HG02870 (cell line): ENCODE measurements around the gene TYW1B.
A peak's percentile ranks its signal among the peaks of the same experiment; 100 is the strongest.
"Not testable (repeated sequence)": the region's sequence is repeated elsewhere in the genome, so short reads cannot be mapped to it uniquely, and the experiment has no call there.

Experiments used
- ATAC-seq: cut with Tn5 transposase; IDR thresholded peaks from one replicate; pipeline ENCODE4 v1.9.1; 2021; ENCODE audit warnings: mild to moderate bottlenecking, moderate library complexity; ENCODE audit not compliant: unreplicated experiment

Gene TYW1B

GRCh38 chr7:72580142-72580770 is 247.7 kb downstream of the TYW1B start:
- not testable (repeated sequence) for ATAC-seq

GRCh38 chr7:72577107-72577506 is 250.9 kb downstream of the TYW1B start:
- no peak for ATAC-seq

- not testable (repeated sequence) for ATAC-seq
Observed at GRCh38 chr7:72561988-72562387, 266.0 kb downstream of the TYW1B start.

GRCh38 chr7:72559546-72559945 is 268.5 kb downstream of the TYW1B start:
- ATAC-seq: not testable (repeated sequence)

GRCh38 chr7:72556733-72557132 is 271.3 kb downstream of the TYW1B start:
- ATAC-seq: not testable (repeated sequence)

GRCh38 chr7:72555238-72555637 is 272.8 kb downstream of the TYW1B start:
- ATAC-seq: not testable (repeated sequence)

- not testable (repeated sequence) for ATAC-seq
Observed at GRCh38 chr7:72554401-72554800, 273.6 kb downstream of the TYW1B start.

- not testable (repeated sequence) for ATAC-seq
Observed at GRCh38 chr7:72550454-72550853, 277.5 kb downstream of the TYW1B start.

GRCh38 chr7:72546586-72547237 is 281.3 kb downstream of the TYW1B start:
- peak; percentile 66 for ATAC-seq

- ATAC-seq: not testable (repeated sequence)
Observed at GRCh38 chr7:72544531-72544930, 283.5 kb downstream of the TYW1B start.

- no peak for ATAC-seq
Observed at GRCh38 chr7:72540923-72541322, 287.1 kb downstream of the TYW1B start.

- no peak for ATAC-seq
Observed at GRCh38 chr7:72540106-72540611, 287.8 kb downstream of the TYW1B start.

GRCh38 chr7:72539702-72540101 is 288.3 kb downstream of the TYW1B start:
- ATAC-seq: no peak

- no peak for ATAC-seq
Observed at GRCh38 chr7:72538856-72539255, 289.1 kb downstream of the TYW1B start.

- no peak for ATAC-seq
Observed at GRCh38 chr7:72538147-72538546, 289.9 kb downstream of the TYW1B start.

GRCh38 chr7:72536038-72536437 is 292.0 kb downstream of the TYW1B start:
- ATAC-seq: not testable (repeated sequence)

GRCh38 chr7:72531048-72531447 is 297.0 kb downstream of the TYW1B start:
- ATAC-seq: not testable (repeated sequence)
